ENCODE data around the gene ITPR2.
A peak's percentile ranks its signal among the peaks of the same experiment; 100 is the strongest.

DNA sequence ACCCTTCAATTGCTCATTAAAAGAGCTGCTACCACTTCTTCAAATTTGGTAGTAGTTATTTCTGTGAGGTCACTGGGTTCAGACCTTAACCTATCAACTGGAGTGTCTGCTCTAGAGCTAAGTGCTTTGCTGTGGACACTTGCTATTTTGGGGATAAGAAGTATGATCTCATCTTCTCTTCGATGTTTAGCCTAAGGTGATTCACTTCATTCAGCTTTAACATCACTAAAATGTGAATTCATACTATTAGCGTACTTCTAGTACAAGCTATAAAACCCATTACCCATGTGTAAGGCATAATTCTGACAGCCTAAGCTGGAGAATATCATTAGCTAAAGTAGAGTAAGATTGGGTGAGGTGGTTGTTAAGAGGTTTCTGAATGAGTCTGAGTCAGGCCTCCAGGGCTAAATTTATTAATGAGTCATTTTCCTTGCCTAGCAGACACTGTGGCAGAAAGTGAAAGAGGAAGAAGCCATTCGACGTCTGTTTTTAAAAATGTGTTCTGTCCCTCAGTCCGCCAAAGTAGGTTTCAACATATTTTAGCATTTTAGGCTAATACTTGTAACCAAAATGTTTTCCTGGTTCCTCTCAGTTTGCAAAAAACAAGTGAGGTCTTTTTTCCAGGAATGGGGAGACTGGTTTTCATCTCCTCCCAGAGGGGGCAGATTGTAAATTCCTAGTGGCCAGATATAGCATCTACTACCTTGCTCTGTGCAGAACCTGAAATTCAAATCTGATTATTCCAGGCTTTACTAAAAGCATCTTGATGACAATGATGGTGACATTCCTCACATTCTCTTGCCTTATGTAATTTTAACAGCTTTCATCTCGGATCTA, 534.0 kb downstream of the ITPR2 start:
- TF ChIP-seq, protein P1, sequence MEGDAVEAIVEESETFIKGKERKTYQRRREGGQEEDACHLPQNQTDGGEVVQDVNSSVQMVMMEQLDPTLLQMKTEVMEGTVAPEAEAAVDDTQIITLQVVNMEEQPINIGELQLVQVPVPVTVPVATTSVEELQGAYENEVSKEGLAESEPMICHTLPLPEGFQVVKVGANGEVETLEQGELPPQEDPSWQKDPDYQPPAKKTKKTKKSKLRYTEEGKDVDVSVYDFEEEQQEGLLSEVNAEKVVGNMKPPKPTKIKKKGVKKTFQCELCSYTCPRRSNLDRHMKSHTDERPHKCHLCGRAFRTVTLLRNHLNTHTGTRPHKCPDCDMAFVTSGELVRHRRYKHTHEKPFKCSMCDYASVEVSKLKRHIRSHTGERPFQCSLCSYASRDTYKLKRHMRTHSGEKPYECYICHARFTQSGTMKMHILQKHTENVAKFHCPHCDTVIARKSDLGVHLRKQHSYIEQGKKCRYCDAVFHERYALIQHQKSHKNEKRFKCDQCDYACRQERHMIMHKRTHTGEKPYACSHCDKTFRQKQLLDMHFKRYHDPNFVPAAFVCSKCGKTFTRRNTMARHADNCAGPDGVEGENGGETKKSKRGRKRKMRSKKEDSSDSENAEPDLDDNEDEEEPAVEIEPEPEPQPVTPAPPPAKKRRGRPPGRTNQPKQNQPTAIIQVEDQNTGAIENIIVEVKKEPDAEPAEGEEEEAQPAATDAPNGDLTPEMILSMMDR (conservative IDR thresholded peaks at IDR 0.05) = peak; percentile 62
- no peak for TF ChIP-seq EZH2 (IDR thresholded peaks at IDR 0.05; ENCODE audit: low read depth)

Measured in PC-9 (cell line).